HG03571 (cell line): ENCODE data around the gene C6orf132.
"Not testable (repeated sequence)": the region's sequence is repeated elsewhere in the genome, so short reads cannot be mapped to it uniquely, and the experiment has no call there.

ENCODE experiments used
- ATAC-seq: cut with Tn5 transposase; IDR thresholded peaks from one replicate; pipeline ENCODE4 v1.9.1; 2021; ENCODE audit not compliant: unreplicated experiment

The C6orf132 gene, protein sequence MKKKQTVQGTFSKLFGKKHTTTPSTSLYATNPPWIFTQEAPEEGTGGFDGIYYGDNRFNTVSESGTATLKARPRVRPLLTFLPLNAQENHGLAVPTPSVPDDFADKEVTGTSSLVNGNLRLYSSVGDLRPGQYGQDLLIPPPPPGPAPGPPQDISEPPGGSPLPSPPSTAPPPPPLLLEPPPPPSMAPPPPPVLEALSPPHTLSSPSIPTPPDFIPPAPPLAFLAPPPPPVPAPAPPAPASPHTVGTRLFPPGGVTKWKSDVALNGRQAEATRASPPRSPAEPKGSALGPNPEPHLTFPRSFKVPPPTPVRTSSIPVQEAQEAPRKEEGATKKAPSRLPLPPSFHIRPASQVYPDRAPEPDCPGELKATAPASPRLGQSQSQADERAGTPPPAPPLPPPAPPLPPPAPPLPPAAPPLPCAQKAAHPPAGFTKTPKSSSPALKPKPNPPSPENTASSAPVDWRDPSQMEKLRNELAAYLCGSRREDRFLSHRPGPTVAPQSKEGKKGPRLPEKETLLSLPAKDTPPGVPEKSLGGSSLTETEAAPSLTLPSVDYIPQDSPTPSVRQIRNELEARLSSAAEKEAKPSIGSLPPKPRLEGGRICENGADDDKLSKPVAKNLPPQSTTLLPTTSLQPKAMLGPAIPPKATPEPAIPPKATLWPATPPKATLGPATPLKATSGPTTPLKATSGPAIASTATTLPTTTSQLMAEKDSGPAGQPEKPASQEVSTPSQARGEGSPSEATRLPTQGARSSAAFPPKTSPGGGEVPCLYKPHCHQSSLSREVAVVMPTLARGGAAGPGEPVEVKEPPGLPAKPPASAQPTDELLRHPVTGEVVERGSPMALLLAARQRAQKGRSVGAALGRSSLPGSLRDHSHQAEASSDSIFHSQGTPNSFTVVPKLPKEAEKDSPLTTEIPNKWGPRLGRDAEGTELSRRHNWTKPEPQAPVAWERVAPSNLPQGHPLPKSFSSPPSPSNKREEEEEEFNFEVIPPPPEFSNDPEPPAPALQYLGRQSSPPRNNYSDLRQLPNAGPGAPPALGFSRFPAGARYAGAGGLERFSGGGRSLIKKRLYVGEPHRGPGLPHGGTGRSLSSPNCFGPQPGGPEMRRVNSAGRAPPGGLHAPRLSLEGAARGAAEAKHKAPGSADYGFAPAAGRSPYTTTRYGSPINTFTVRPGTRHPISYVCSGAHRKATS

DNA sequence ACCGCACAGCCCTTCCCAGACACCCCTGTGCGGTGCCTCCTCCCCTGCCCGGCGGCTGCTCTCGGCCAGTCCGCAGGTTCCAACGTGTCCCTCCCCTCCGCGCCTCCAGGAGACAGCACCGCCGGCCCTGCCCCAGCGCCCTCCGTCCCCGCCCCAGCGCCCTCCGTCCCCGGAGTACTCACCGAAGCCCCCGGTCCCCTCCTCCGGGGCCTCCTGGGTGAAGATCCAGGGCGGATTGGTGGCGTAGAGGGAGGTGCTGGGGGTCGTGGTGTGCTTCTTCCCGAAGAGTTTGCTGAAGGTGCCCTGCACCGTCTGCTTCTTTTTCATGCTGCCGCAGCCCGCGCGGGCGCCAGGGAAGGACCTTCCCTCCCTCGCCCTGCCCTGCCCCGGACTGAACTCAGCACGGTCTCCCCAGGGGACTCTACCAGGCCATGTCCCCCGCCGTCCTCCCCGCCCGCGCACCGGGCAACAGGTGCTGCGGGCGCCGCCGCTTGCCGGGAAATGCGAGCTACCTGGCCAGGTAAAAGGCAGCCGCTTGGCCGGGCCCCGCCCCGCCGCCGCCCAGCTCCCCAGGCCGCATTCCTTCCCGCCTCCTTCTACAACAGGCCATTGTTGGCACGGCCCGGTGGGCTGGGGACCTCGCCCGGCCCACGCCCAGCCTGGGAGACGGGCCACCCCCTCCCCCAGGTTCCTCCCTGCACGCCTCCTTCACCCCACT lies at the start of gene C6orf132:
Gene C6orf132, minus strand, starts transcription at position 503 of the 718 bp plus-strand sequence. Its CDS starts 176 bp downstream, at position 327.
- no peak for ATAC-seq

GRCh38 chr6:42190554-42191183 lies 48.2 kb upstream of the C6orf132 start:
- no peak for ATAC-seq

GRCh38 chr6:42188406-42188805 lies 46.0 kb upstream of the C6orf132 start:
- ATAC-seq: no peak

- ATAC-seq: no peak
These were observed 43.2 kb upstream of the C6orf132 start for GRCh38 chr6:42185597-42185996.

DNA sequence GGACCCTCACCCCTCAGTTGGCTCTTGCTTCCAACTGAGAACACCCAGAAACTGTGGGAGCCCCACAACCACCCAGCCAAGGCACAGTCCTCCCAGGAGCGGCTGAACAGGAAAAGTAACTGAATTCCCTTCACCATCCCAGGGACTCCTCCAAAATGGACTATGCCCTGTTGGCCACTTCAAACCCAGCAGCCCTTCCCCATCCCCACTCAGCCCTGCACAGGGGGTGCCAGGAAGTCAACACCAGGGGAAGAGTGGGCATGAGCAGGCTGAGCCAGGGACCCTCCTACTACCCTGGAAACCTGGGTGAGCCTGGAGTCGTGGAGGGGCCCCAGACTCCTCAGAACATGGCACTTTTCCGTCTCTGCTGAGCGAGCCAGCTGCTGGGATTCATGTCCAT lies 42.1 kb upstream of the C6orf132 start:
- ATAC-seq: no peak

- no peak for ATAC-seq
These were observed 39.7 kb upstream of the C6orf132 start for GRCh38 chr6:42182101-42182500.

- no peak for ATAC-seq
These were observed 37.5 kb upstream of the C6orf132 start for GRCh38 chr6:42179945-42180313.

DNA sequence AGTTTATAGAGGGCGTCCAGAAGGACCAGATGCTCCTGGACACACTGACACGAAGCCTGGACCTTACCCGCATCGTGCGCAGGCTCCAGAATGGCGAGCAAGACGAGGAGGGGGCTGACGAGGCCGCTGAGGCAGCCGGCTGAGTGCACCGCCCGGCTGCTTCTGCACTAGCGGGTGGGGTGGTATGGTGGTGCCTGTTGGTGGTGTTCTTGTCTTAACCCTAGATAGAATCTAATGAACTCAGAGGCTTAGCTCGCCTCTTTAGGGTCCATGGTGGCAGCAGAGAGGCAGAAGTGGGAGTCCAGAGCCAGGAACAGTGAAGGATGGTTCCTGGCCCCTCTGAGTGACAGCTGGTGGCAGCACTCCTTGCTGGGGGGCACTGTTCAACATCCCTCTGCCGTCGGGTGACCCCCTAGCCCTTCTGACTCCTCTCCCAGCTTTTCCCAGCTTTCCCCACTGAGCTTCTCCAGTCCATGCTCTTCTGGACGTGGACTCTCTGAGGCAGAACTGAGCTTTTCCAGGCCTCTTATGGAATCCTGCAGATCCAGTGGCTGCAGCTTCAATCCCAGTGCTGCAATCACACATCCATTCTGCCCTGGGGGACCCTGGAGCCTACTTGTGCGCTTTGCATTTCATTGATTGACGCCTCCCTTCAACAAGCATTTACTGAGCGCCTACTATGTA lies 37.0 kb upstream of the C6orf132 start:
- ATAC-seq: no peak

DNA sequence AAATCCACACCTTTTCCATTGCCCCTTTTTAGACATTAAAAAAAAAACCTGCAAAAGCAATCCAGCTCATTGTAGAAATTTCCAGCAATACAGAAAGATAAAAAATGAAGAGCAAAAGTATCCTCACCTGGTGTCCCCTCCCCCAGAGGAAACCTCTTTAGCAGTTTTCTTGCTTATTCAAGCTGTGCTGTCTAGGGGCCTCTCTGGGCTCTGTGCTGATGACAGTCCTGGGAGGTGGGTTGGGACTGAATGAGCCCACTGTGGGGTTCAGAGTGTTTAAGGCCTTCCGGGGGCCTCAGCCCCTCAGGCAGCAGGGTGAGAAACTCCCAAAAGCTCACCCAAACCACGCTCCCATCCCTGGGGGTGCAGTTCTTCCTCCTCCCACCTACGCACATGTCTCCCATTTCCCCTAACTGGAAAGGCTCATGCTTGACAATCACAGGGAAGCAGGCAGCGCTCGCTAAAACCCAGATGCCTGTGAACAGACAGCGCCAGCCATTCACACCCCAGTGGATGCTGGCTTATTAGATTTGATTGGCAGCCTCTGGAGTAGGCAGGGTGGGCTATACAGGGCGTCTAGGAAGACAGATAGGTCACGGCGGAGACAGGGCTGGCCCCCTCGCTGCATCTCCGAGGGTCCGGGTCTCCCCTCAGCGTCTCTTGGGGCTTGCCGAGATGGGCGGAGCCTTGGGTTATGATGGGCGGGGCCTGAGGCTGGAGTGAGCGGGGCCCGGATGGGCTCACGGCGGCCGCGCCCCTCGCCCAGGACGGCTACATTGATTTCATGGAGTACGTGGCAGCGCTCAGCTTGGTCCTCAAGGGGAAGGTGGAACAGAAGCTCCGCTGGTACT lies 35.3 kb upstream of the C6orf132 start:
- no peak for ATAC-seq

GRCh38 chr6:42176981-42177380 lies 34.6 kb upstream of the C6orf132 start:
- ATAC-seq: no peak

GRCh38 chr6:42175860-42176259 lies 33.4 kb upstream of the C6orf132 start:
- ATAC-seq: no peak

DNA sequence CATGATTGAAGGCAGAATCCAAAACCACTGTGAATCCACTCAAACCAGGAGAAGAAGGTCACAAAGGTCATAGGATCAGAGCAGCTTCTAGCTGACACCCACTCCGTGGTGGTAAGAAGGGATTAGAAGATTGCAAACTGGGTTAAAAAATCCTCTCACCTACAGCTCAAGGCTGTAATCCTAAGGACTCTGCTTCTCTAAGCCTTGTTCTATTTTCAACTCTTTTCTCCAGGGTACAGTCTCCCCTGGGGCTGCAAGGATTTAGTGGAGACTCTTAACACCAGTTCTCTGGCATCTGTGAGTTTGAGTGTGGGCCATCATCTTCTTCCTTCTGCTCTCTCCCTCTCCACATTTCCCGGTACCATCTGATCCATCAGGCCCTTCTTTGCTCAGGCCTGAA lies 30.7 kb upstream of the C6orf132 start, which contains the start of gene GUCA1A:
Gene GUCA1A, plus strand, starts transcription at position 264 of the 400 bp plus-strand sequence. CDS start 250 bp downstream, outside the sequence.
- no peak for ATAC-seq

- no peak for ATAC-seq
These were observed 29.6 kb upstream of the C6orf132 start for GRCh38 chr6:42171813-42172581.

DNA sequence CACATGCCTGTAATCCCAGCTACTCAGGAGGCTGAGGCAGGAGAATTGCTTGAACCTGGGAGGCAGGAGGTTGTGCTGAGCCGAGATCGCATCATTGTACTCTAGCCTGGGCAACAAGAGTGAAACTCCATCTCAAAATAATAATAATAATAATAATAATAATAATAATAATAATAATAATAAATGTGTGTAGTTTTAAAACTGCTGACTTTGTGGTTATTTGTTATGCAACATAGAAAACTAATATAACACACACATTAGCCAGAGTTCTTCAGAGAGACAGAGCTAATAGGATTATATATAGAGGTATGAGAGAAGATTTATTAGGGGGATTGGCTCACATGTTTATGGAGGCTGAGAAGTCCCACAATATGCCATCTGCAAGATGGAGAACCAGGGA lies 27.4 kb upstream of the C6orf132 start:
- ATAC-seq: not testable (repeated sequence)

DNA sequence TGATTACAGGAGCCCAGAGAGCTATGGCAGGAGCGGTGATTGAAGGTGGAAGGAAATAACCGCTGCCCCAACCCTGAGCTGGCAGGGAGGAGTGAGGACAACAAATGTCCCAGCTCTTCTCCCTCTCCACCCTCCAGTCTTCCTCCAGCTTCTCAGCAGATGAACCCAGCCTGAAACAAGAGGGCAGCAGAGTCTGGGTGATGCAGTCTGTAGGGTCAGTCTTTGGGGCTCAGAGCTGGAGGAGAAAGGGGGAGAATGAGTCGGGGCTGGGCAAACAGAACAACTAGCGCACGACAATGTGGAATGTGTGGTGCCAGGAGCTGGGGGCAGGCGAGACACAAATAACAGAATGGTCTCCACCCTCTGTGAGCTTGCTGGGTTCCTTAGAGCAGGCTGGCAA lies 26.2 kb upstream of the C6orf132 start:
- no peak for ATAC-seq

DNA sequence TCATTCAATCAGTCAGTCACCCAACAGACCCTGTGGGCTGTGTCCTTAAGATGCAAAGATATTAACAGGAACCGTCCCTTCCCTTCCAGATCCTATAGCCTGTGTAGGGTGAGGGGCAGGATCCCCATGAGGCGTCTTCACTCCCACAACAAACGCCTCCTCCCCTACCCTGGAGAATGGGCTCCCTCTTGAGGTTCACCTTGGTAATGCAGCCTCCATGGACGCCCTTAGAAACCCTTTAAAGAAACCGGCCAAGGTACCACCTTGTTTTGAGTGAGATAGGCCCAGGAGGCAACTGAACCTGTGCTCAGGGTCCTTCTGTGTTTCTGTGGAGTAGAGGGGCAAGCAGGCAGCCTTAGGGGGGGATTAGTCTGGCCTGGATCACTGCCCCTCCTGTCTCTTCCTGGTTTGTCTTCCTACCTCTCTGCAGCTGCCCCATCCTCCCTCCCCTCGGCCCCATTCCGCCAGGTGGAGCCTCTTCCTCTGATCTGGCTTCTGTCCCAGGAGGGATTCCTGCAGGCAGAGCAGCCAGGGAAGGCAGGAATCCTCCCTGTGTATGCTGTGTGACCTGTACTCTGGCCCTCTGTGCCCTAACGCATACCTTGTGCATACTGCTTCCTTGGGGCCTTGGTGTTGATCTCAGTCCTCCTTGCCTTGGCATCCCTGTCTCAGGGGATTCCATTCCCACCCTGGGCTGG lies 24.2 kb upstream of the C6orf132 start:
- no peak for ATAC-seq

GRCh38 chr6:42165016-42165415 lies 22.6 kb upstream of the C6orf132 start:
- ATAC-seq: no peak
